ENCODE data around the gene CDCP1. TPM values are rescaled to one million over a fixed set of nuclear protein-coding genes. Genes with fewer than 3 reads are reported as not detected.
"Not testable (repeated sequence)": the region's sequence is repeated elsewhere in the genome, so short reads cannot be mapped to it uniquely, and the experiment has no call there.

Gene CDCP1
- total RNA-seq, 4 donors from 2014 or later = 77.4 to 85.6 (median 80.3) TPM

DNA sequence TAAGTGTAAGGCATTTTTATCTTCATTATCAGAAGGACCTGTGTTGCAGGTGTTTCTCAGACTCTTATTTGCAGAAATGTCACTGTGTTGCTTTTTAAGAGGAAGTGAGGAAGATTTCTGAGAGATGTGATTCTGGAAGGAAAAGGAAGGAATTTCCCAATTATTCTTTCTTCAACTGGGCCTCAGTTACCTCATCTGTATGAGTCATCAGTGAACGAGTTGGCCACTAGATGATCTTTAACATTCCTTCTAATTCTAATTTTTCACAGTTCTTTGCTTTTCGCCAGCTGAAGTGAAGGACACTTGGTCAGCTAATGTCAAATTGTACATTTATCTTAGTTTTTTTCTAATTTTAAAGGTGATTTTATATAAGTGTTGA is 91.2 kb downstream of the CDCP1 start:
- H3K4me3 ChIP-seq = no peak overlapping the region
- no peak for DNase-seq (ENCODE audit: low spot score in 2 of 2)
- H3K4me1 ChIP-seq = peaks cover 36% of the 10 kb centered on the region
- TF ChIP-seq, protein P1, sequence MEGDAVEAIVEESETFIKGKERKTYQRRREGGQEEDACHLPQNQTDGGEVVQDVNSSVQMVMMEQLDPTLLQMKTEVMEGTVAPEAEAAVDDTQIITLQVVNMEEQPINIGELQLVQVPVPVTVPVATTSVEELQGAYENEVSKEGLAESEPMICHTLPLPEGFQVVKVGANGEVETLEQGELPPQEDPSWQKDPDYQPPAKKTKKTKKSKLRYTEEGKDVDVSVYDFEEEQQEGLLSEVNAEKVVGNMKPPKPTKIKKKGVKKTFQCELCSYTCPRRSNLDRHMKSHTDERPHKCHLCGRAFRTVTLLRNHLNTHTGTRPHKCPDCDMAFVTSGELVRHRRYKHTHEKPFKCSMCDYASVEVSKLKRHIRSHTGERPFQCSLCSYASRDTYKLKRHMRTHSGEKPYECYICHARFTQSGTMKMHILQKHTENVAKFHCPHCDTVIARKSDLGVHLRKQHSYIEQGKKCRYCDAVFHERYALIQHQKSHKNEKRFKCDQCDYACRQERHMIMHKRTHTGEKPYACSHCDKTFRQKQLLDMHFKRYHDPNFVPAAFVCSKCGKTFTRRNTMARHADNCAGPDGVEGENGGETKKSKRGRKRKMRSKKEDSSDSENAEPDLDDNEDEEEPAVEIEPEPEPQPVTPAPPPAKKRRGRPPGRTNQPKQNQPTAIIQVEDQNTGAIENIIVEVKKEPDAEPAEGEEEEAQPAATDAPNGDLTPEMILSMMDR (IDR thresholded peaks at IDR 0.05) = no peak
- TF ChIP-seq POLR2A (IDR thresholded peaks at IDR 0.05) = no peak
- no peak for TF ChIP-seq POLR2AphosphoS5 (IDR thresholded peaks at IDR 0.05)
- no peak for TF ChIP-seq EP300 (IDR thresholded peaks at IDR 0.05)
- 32% methylated on average over 2 of the region's 2 CpGs for WGBS
- no peaks in the 10 kb centered on the region for H3K9me3 ChIP-seq
- H3K36me3 ChIP-seq = no peaks in the 10 kb centered on the region
- no peaks in the 10 kb centered on the region for H3K27me3 ChIP-seq
- peak overlapping the region; percentile 63 for H3K27ac ChIP-seq

DNA sequence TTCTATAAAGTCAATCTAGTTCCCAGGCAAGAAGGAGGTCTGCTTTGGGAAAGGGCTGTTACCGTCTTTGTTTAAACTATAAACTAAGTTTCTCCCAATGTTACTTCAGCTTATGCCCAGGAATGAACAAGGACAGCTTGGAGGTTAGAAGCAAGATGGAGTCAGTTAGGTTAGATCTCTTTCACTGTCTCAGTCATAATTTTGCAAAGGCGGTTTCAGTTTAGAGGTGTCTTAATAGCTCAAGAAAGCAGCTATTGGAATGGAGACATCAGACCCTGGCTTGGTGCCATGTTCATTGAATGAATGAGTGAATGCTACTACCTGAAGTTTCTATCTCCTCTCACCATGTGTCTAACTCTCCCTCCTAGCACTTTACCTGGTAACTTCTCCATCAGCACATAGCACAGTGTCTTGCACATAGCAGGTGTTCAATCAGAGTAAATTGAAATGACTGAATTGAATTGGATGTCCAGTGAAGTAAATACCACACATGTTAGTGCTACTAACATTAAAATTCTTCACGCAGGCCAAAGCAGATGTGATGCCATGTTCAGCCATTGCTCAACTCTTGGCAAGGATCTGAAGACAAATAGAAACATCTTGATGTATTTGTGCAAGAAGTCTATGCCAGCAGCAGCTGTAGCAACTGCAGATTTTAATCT is 91.9 kb downstream of the CDCP1 start:
- TF ChIP-seq POLR2A (IDR thresholded peaks at IDR 0.05) (no peak), POLR2AphosphoS5 (IDR thresholded peaks at IDR 0.05) (peak in 2 of 3 donors; percentile 29 to 81)
- DNase-seq (ENCODE audit: low spot score in 2 of 2) = no peak
- peaks cover 36% of the 10 kb centered on the region for H3K4me1 ChIP-seq
- no peak overlapping the region for H3K4me3 ChIP-seq
- H3K27me3 ChIP-seq = no peaks in the 10 kb centered on the region
- 54% methylated on average over 3 of the region's 3 CpGs for WGBS
- no peaks in the 10 kb centered on the region for H3K36me3 ChIP-seq
- H3K9me3 ChIP-seq = no peaks in the 10 kb centered on the region
- peak overlapping the region; percentile 63 for H3K27ac ChIP-seq

DNA sequence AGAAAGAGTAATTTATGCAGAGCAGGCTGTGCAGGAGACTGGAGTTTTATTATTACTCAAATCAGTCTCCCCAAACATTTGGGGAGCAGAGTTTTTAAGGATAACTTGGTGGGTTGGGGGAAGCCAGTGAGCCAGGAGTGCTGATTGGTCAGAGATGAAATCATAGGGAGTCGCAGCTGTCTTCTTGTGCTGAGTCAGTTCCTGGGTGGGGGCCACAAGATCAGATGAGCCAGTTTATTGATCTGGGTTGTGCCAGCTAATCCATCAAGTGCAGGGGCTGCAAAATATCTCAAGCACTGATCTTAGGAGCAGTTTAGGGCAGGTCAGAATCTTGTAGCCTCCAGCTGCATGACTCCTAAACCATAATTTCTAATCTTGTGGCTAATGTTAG is 92.4 kb downstream of the CDCP1 start:
- H3K4me1 ChIP-seq = peaks cover 36% of the 10 kb centered on the region
- 57% methylated on average over 1 of the region's 1 CpG for WGBS
- H3K27me3 ChIP-seq; DNase-seq (ENCODE audit: low spot score in 2 of 2); H3K27ac ChIP-seq; H3K9me3 ChIP-seq; H3K4me3 ChIP-seq; H3K36me3 ChIP-seq: not testable (repeated sequence)

DNA sequence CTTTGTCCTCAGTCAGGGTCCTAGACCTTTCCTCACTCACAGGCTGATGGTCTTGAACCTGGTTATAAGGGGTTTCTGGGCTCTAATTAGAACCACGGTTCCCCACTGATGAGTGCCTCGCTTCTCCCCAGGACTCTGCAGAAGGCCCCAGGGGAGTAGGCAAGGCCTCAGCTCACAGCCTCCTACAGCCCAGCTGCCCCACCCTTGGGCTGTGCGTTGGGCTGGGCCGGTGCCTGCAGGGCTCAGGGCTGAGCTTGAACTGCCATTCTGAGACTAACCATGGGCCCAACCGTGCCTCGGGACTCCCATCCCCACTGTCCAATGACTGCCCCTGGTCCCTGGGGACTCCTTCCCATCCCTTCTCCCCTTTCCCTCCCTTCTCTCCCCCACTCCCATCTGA is 94.5 kb downstream of the CDCP1 start:
- no peak for DNase-seq (ENCODE audit: low spot score in 2 of 2)
- no peaks in the 10 kb centered on the region for H3K36me3 ChIP-seq
- H3K27me3 ChIP-seq = no peaks in the 10 kb centered on the region
- TF ChIP-seq EP300 (IDR thresholded peaks at IDR 0.05) (no peak), POLR2AphosphoS5 (IDR thresholded peaks at IDR 0.05) (no peak), POLR2A (IDR thresholded peaks at IDR 0.05) (no peak)
- TF ChIP-seq, protein P1 (IDR thresholded peaks at IDR 0.05) = no peak
- peaks cover 30% of the 10 kb centered on the region for H3K4me1 ChIP-seq
- H3K27ac ChIP-seq = no peak overlapping the region
- 74% methylated on average over 6 of the region's 6 CpGs for WGBS
- no peaks in the 10 kb centered on the region for H3K9me3 ChIP-seq
- no peak overlapping the region for H3K4me3 ChIP-seq

DNA sequence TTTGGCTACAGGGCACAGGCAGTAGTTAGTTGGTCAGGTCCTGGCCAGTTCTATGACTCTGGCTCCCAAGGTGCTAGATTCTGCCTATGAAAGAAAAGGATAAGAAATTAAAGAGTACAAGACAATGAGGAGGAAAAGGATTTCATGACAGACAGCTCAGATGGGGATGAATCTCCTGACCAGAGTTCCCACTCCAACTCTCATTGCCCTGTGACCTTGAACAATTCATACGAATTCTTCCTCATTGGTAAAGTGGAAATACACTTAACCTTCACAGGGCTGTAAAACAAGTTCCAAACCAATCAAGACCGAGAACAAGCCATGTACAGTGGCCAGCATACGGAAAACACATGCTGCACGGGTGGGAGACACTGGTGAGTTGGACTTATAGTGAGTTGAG is 96.4 kb downstream of the CDCP1 start:
- Histone ChIP-seq H3K4me1 (peaks cover 14% of the 10 kb centered on the region), H3K9me3 (no peaks in the 10 kb centered on the region), H3K27me3 (no peaks in the 10 kb centered on the region), H3K4me3 (no peak overlapping the region), H3K27ac (no peak overlapping the region), H3K36me3 (no peaks in the 10 kb centered on the region)
- DNase-seq (ENCODE audit: low spot score in 2 of 2) = no peak
- TF ChIP-seq POLR2AphosphoS5 (IDR thresholded peaks at IDR 0.05) (no peak), POLR2A (IDR thresholded peaks at IDR 0.05) (no peak), EP300 (IDR thresholded peaks at IDR 0.05) (no peak)
- 90% methylated on average over 4 of the region's 4 CpGs for WGBS

DNA sequence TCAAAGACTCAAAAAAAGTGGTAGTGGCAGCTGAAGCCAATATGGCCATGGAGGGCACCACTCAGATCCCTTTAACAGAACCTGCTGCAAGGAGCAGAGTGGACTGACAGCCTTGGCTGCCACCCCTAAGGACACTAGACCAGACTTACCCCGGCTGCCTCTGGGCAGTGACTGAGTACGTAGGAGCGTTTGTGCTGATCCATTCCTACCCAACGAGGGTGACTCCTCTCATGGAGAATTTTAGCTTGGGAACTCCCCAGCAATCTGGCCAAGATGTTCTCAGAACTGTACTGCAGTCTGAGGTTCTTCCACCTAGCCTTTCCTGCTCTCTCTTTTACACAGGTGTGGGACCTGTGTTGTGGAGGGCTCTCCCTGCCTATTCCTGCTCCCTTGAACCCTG is 97.9 kb downstream of the CDCP1 start:
- Histone ChIP-seq H3K4me3 (no peak overlapping the region), H3K4me1 (peaks cover 6% of the 10 kb centered on the region), H3K9me3 (no peaks in the 10 kb centered on the region), H3K36me3 (no peaks in the 10 kb centered on the region), H3K27me3 (no peaks in the 10 kb centered on the region), H3K27ac (no peak overlapping the region)
- no peak for DNase-seq (ENCODE audit: low spot score in 2 of 2)
- TF ChIP-seq POLR2A (IDR thresholded peaks at IDR 0.05) (no peak), EP300 (IDR thresholded peaks at IDR 0.05) (no peak), POLR2AphosphoS5 (IDR thresholded peaks at IDR 0.05) (no peak)
- TF ChIP-seq, protein P1 (IDR thresholded peaks at IDR 0.05) = no peak
- 20% methylated on average over 4 of the region's 4 CpGs for WGBS
